Stomach (tissue), 4 donors: ENCODE data around the gene ADGRG1.

Experiments used
- CTCF ChIP-seq, 7 experiments: fragments of 450-650 bp in 4 of 7; fragments of 200-600 bp in 3 of 7; sonication (generic) in 3 of 7; IDR thresholded peaks; one replicate each; pipeline ENCODE4 v1.5.1; 2016 to 2019; ENCODE audit warnings: antibody characterized with exemption in 7 of 7, control low read depth in 2 of 7, mild to moderate bottlenecking in 1 of 7
- POLR2A ChIP-seq, 4 donors: fragments of 450-650 bp; IDR thresholded peaks; one replicate each; pipeline ENCODE4 v1.6.1; 2016; ENCODE audit warnings: antibody characterized with exemption in 4 of 4, control low read depth in 2 of 4, mild to moderate bottlenecking in 1 of 4, moderate library complexity in 1 of 4
- POLR2AphosphoS5 ChIP-seq, 3 donors: sonication (generic); formaldehyde crosslinking; IDR thresholded peaks; one replicate each; pipeline ENCODE4 v1.6.1; 2016; ENCODE audit warnings: antibody characterized with exemption in 3 of 3

GRCh38 chr16:57683636-57684545, 55.5 kb downstream of the ADGRG1 start:
- TF ChIP-seq CTCF (IDR thresholded peaks at IDR 0.05) (no peak), POLR2AphosphoS5 (IDR thresholded peaks at IDR 0.05) (no peak), POLR2A (IDR thresholded peaks at IDR 0.05) (no peak)
